NCI-H2196 (cell line): ENCODE results near the gene ELL2.
"Not testable (repeated sequence)": the region's sequence is repeated elsewhere in the genome, so short reads cannot be mapped to it uniquely, and the experiment has no call there.

ENCODE experiments used
- DNase-seq: peaks from one replicate; lab custom pipeline; 2025; ENCODE audit not compliant: unreplicated experiment; lab: John Stamatoyannopoulos, UW

Gene ELL2

DNA sequence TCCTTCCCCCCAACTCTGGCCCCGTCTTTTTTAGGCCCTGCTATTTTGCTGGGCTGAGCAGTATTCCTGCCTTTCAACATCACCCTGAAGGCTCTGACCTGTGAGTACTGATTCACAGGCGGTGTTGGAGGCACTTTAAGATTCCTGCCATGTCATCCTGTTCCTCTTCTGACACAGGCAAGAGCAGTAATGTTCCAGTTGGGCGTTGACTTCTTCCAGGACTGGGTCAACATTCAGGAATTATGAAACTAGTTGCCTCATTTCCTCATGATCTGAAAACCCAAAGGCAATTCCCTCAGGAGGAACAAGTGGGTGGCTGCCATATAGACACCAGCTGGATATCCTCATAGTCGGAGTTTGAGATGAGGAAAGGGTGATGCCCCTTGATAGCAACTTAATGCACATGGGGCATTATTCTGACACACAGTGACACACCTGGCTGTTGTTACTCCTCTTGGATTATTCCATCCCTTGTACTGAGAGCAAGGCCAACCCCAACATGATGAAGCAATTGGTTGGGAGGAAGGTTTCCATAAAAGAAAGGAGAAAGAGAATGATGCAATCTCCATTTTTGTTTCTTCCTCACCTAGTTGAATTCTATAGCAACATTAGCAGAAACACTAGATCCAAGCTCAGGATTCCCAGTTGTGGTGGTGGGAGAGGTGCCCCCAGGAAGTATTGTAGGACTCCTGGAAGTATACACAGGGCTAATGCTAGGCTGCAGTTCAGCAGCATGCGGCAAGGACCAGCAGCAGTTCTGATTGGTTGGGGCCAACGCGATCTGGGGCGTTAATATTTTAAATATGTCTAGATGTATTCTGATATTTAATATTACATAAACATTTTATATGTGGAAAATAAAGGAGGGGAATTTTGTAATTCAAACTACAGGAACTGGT is 119.5 kb downstream of the ELL2 start:
- no peak for DNase-seq

- no peak for DNase-seq
These were observed 120.5 kb downstream of the ELL2 start for GRCh38 chr5:95840956-95841705.

GRCh38 chr5:95839658-95840057 is 122.0 kb downstream of the ELL2 start:
- no peak for DNase-seq

- DNase-seq: no peak
These were observed 123.1 kb downstream of the ELL2 start for GRCh38 chr5:95838556-95838955.

DNA sequence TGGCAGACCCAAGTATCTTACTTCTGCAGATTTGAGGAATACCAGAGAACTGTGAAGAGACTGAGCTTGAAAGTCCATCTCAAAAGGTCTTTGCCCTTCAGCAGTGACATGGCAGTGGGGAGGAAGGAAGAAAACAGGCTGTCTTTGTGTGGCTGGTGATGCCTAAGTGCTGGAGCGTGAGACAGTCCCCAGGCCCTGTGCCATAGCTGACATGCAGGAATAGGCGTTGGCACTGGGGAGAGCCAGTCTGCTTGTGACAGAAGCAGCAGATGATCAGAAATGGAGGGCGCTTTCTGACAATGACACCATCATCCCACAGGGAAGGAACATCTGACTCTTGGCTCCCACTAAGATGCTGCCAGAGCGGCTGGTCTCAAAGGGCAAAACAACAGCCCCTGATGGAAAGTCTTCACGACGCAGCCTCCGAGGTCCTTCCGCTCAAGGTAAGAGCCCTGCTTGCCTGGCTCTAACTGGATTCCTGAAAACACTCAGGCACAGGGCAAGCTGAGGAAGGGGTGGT is 123.6 kb downstream of the ELL2 start:
- no peak for DNase-seq

DNA sequence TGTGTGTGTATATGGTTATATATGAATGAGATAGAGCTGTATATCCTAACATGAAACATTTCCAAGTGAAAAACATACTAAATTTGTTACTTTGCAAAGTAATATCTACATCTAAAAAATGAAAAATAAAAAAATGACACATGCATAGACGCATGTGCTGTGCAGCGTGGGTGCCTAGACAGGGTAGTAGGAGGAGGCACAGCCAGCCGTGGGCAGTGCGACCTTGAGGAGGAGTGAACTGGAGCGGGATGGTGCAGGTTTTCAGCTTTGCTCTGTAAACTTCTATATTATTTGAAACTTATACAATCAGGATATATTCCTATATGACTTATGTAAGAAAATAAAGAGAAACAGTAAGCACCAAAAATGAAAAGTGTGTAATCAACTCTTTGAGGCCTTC is 124.2 kb downstream of the ELL2 start:
- no peak for DNase-seq

- not testable (repeated sequence) for DNase-seq
These were observed 124.7 kb downstream of the ELL2 start for GRCh38 chr5:95836971-95837370.

DNA sequence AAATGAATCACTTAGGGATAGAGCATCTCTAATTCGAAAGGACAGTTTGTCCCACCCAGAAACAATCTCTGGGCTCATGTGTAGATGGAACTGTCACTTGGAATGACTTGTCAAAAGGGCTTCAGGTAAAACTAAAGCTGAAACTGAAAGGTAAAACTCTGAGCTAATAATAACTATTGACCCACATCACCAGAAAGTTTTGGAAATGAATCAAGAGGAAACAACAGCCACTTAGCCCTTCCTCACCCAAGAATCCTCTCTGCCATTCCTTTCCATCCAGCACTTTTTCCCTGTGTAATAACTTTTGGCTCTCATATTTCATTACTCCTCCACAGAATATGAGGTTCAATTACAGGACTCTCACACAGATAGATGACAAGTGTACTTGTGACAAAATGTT is 125.1 kb downstream of the ELL2 start:
- DNase-seq: no peak

GRCh38 chr5:95835682-95836385 is 125.8 kb downstream of the ELL2 start:
- no peak for DNase-seq
